Neural progenitor cell (in vitro differentiated cells): ENCODE measurements around the gene CFDP1. TPM values are rescaled to one million over a fixed set of nuclear protein-coding genes. Genes with fewer than 3 reads are reported as not detected.

Experiments used
- DNase-seq: peaks from one replicate; pipeline ENCODE4 v3.0.0-alpha.2; 2016; ENCODE audit warnings: low spot score
- H2AFZ ChIP-seq: fragments of 200-600 bp; sonication (generic); replicated peaks from 2 replicates; pipeline ENCODE4 v1.6.1; 2016; ENCODE audit warnings: antibody characterized with exemption
- H3F3A ChIP-seq: fragments of 200-600 bp; sonication (generic); 2 replicates; pipeline ENCODE4 v1.6.1; 2016; ENCODE audit warnings: antibody characterized with exemption, low read depth
- H3K27ac ChIP-seq: fragments of 200-600 bp; sonication (generic); 2 replicates; pipeline ENCODE4 v1.5.1; 2016; ENCODE audit warnings: mild to moderate bottlenecking
- H3K27me3 ChIP-seq: fragments of 200-600 bp; sonication (generic); 2 replicates; pipeline ENCODE4 v1.6.1; 2016; ENCODE audit warnings: mild to moderate bottlenecking, moderate library complexity
- H3K36me3 ChIP-seq: fragments of 200-600 bp; sonication (generic); 2 replicates; pipeline ENCODE4 v1.5.1; 2016
- H3K4me1 ChIP-seq: fragments of 200-600 bp; sonication (generic); 2 replicates; pipeline ENCODE4 v1.6.1; 2016; ENCODE audit warnings: mixed run types
- H3K4me2 ChIP-seq: fragments of 200-600 bp; sonication (generic); 2 replicates; pipeline ENCODE4 v1.6.1; 2016
- H3K4me3 ChIP-seq: fragments of 200-600 bp; sonication (generic); 2 replicates; pipeline ENCODE4 v1.5.1; 2016
- H3K79me2 ChIP-seq: fragments of 200-600 bp; sonication (generic); 2 replicates; pipeline ENCODE4 v1.6.1; 2016; ENCODE audit warnings: low read depth
- H3K9ac ChIP-seq: fragments of 200-600 bp; sonication (generic); 2 replicates; pipeline ENCODE4 v1.6.1; 2016
- H3K9me3 ChIP-seq: fragments of 200-600 bp; sonication (generic); 2 replicates; pipeline ENCODE4 v1.5.1; 2016; ENCODE audit warnings: low read depth
- H4K20me1 ChIP-seq: fragments of 200-600 bp; sonication (generic); 2 replicates; pipeline ENCODE4 v1.6.1; 2016; ENCODE audit warnings: low read depth
- H3K27ac Mint-ChIP-seq: 3 replicates; pipeline ENCODE4 v1.8.0; 2021; ENCODE audit warnings: mixed read lengths
- H3K27me3 Mint-ChIP-seq: 2 replicates; pipeline ENCODE4 v1.8.0; 2022; ENCODE audit warnings: low read depth, mild to moderate bottlenecking, inconsistent platforms, moderate library complexity, mixed read lengths; ENCODE audit not compliant: insufficient read depth
- H3K36me3 Mint-ChIP-seq: 3 replicates; pipeline ENCODE4 v1.8.0; 2021; ENCODE audit warnings: mixed read lengths
- H3K4me1 Mint-ChIP-seq: 3 replicates; pipeline ENCODE4 v1.8.0; 2021; ENCODE audit warnings: mixed read lengths
- H3K4me3 Mint-ChIP-seq: 3 replicates; pipeline ENCODE4 v1.8.0; 2021; ENCODE audit warnings: mild to moderate bottlenecking, moderate library complexity, mixed read lengths
- H3K9me3 Mint-ChIP-seq: 3 replicates; pipeline ENCODE4 v1.8.0; 2020; ENCODE audit warnings: mixed read lengths
- EZH2 ChIP-seq: fragments of 200-600 bp; sonication (generic); IDR thresholded peaks from 2 replicates; pipeline ENCODE4 v1.6.1; 2017; ENCODE audit warnings: antibody characterized with exemption, mild to moderate bottlenecking, moderate library complexity
- EZH2phosphoT487 ChIP-seq: fragments of 200-600 bp; sonication (generic); IDR thresholded peaks from 2 replicates; pipeline ENCODE4 v1.6.1; 2017; ENCODE audit warnings: antibody characterized with exemption
- total RNA-seq: library from RNA; depleted of rRNA; stranded (reverse); fragments of >200 nt; gene quantifications from 2 replicates; pipeline ENCODE4 v1.2.3, GENCODE V29; 2015; ENCODE audit warnings: low replicate concordance
- TF ChIP-seq, protein P1 (sequence below): fragments of 200-600 bp; sonication (generic); IDR thresholded peaks from 2 replicates; pipeline ENCODE4 v1.5.1; 2017; ENCODE audit warnings: antibody characterized with exemption, mild to moderate bottlenecking

The CFDP1 gene
- total RNA-seq, 1 donor from 2014 or later: 159 TPM

DNA sequence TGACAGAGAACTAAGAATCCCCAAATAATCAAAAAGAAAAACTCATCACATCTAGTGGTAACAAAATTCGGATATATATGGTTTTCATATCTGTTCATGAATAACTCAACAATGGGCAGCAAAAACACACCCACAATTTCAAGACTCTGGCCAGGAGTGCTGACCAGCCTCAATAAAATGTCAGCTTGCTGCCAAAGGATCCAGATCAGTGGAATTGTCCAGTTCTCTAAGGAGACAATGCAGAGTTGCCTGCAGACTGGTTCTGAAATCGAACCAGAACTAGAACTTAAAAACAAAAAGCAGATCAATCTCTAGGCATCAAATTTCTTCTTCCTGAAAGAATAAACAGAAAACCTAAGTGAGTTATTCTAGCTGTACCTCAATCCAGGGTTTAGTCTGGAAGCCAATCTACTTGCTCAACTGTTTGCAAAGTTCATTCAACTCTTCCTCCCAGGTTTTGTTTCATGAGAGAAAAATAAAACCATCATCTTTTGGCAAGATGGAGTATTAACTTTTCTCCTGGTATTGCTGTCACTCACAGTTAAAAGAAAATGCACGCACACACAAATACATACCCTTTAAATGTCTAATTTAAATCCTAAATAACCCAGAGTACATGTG is 61.0 kb downstream of the CFDP1 start:
- no peaks in the 10 kb centered on the region for H3K79me2 ChIP-seq
- no peak overlapping the region for H3K4me3 ChIP-seq
- H2AFZ ChIP-seq: no peak overlapping the region
- no peak overlapping the region for H3K9ac ChIP-seq
- H3K27me3 ChIP-seq: no peaks in the 10 kb centered on the region
- peaks cover 47% of the 10 kb centered on the region for H3K4me1 Mint-ChIP-seq
- no peak overlapping the region for H3K4me3 Mint-ChIP-seq
- H3K27ac Mint-ChIP-seq: no peak overlapping the region
- H3K36me3 Mint-ChIP-seq: peaks cover 5% of the 10 kb centered on the region
- peaks cover 7% of the 10 kb centered on the region for H4K20me1 ChIP-seq
- H3K4me1 ChIP-seq: no peaks in the 10 kb centered on the region
- H3K27me3 Mint-ChIP-seq: peaks cover 2% of the 10 kb centered on the region
- no peak for TF ChIP-seq EZH2
- TF ChIP-seq, protein P1, sequence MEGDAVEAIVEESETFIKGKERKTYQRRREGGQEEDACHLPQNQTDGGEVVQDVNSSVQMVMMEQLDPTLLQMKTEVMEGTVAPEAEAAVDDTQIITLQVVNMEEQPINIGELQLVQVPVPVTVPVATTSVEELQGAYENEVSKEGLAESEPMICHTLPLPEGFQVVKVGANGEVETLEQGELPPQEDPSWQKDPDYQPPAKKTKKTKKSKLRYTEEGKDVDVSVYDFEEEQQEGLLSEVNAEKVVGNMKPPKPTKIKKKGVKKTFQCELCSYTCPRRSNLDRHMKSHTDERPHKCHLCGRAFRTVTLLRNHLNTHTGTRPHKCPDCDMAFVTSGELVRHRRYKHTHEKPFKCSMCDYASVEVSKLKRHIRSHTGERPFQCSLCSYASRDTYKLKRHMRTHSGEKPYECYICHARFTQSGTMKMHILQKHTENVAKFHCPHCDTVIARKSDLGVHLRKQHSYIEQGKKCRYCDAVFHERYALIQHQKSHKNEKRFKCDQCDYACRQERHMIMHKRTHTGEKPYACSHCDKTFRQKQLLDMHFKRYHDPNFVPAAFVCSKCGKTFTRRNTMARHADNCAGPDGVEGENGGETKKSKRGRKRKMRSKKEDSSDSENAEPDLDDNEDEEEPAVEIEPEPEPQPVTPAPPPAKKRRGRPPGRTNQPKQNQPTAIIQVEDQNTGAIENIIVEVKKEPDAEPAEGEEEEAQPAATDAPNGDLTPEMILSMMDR: no peak
- TF ChIP-seq EZH2phosphoT487: no peak
- no peaks in the 10 kb centered on the region for H3F3A ChIP-seq
- no peak for DNase-seq
- H3K27ac ChIP-seq: no peak overlapping the region
- no peaks in the 10 kb centered on the region for H3K9me3 Mint-ChIP-seq
- no peaks in the 10 kb centered on the region for H3K9me3 ChIP-seq
- no peaks in the 10 kb centered on the region for H3K36me3 ChIP-seq
- H3K4me2 ChIP-seq: no peak overlapping the region

DNA sequence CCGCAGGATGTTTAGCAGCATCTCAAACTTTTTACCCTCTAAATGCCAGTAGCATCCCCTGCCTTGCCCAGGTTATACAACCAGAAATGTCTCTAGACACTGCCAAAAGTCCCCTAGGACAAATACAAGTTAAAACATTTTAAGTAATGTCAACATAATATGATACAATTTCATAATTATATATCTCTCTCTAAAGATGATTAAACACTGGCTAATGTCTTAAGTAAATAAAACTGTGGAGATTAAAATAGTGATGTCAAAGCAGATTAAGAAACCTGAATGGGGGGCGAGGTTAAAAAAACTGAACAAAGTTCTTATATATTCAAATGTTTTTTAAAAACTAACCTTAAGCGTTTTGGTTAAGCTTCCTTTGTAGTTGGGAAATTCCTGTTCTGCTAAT is 62.1 kb downstream of the CFDP1 start:
- H3K36me3 Mint-ChIP-seq: peaks cover 9% of the 10 kb centered on the region
- Histone ChIP-seq H3K9ac (no peak overlapping the region), H3K27ac (no peak overlapping the region), H3K4me2 (no peak overlapping the region), H4K20me1 (no peaks in the 10 kb centered on the region), H3K4me3 (no peak overlapping the region), H3F3A (no peaks in the 10 kb centered on the region), H3K79me2 (no peaks in the 10 kb centered on the region), H3K36me3 (no peaks in the 10 kb centered on the region), H3K27me3 (no peaks in the 10 kb centered on the region), H2AFZ (no peak overlapping the region), H3K4me1 (no peaks in the 10 kb centered on the region), H3K9me3 (no peaks in the 10 kb centered on the region)
- H3K27me3 Mint-ChIP-seq: peaks cover 2% of the 10 kb centered on the region
- no peak overlapping the region for H3K4me3 Mint-ChIP-seq
- DNase-seq: no peak
- no peaks in the 10 kb centered on the region for H3K9me3 Mint-ChIP-seq
- TF ChIP-seq EZH2phosphoT487 (no peak), EZH2 (no peak)
- TF ChIP-seq, protein P1: no peak
- peaks cover 35% of the 10 kb centered on the region for H3K4me1 Mint-ChIP-seq
- no peak overlapping the region for H3K27ac Mint-ChIP-seq

DNA sequence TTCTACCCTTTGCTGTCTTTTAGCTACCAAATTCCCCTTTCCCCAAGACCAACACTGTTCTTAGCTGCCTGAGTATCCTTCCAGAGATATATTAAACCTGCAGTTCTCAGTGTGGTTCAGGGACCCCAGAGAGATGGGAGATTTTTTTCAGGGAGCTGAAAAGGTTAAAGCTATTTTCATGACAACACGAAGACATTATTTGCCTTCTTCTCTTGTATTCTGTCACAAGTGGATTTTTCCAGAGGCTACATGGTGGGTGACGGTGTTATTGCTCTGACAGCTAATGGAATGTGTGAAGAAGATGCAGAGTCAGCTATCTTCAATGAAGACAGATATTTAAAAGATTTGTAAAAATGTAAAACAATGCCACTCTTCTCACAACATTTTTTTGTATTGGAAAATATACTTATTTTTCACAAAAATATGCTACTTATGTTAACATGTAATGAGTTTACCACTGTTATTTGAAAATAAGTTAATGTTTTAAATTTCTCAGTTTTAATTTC is 69.0 kb downstream of the CFDP1 start:
- Histone ChIP-seq H3F3A (no peaks in the 10 kb centered on the region), H4K20me1 (no peaks in the 10 kb centered on the region), H3K4me3 (no peak overlapping the region), H3K9ac (no peak overlapping the region), H3K4me2 (no peak overlapping the region), H3K27me3 (no peaks in the 10 kb centered on the region), H3K79me2 (no peaks in the 10 kb centered on the region), H2AFZ (no peak overlapping the region), H3K36me3 (no peaks in the 10 kb centered on the region), H3K27ac (no peak overlapping the region), H3K4me1 (no peaks in the 10 kb centered on the region), H3K9me3 (no peaks in the 10 kb centered on the region)
- Mint-ChIP-seq H3K4me1 (peaks cover 7% of the 10 kb centered on the region), H3K27me3 (peaks cover 2% of the 10 kb centered on the region), H3K9me3 (no peaks in the 10 kb centered on the region), H3K4me3 (no peak overlapping the region), H3K27ac (no peak overlapping the region), H3K36me3 (peaks cover 21% of the 10 kb centered on the region)
- TF ChIP-seq EZH2: no peak
- no peak for TF ChIP-seq EZH2phosphoT487
- TF ChIP-seq, protein P1: no peak
- no peak for DNase-seq
